ENCODE data around the gene KLF1. TPM values are rescaled to one million over a fixed set of nuclear protein-coding genes. Genes with fewer than 3 reads are reported as not detected.

The KLF1 gene
- polyA plus RNA-seq, 1 of the 3 experiments (the other 2 are of a cell fraction): not detected

DNA sequence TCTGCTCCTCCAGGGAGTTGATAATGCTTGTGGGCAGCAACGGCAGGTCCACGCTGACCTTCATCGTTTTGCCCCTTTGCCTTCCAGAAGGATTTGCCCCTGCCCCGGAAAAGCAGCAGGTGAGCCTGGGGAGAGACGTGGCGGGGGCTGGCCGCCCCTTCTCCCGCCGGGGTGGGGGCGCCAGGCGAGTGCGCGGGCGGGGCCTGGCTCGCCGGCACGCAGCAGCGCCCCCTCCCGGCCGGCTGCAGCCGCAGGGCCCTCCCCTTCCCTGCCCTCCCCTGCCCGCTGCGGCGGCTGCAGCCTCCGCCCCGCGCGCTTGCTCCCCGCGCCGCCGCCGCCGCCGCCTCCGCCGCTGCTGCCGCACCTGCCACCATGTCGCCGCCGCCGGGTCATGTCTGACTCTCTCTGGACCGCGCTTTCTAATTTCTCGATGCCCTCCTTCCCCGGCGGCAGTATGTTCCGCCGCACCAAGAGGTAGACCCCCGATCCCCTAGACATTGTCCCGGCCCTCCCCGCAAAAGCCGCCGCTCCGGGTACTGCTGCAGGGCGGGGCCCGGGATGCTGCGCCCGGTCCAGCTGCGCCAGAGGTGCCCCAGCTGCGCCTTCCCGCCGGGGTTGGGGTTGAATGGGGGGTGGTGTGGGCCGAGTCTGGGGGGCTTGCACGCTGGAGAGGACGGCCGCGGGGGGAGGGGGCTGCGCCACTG, 48.7 kb downstream of the KLF1 start, which contains the start of gene MAST1:
TSS of gene MAST1 (plus strand) at position 334 of the 704 bp plus-strand sequence. CDS start at position 392, 58 bp downstream.
- CTCF ChIA-PET: interaction anchor here (0.6 to 3.1 kb wide), 15 partner anchors 9 to 1691 kb away, joined by 3 to 19 read pairs (median 4); partner anchors contain the start of gene THSD8

GRCh38 chr19:12837225-12837624, 49.8 kb downstream of the KLF1 start:
- Histone ChIP-seq H3K9me2 (no peaks in the 10 kb centered on the region), H3F3A (replicated peaks; ENCODE audit: insufficient read depth) (peaks cover 36% of the 10 kb centered on the region), H3K4me2 (no peak overlapping the region), H3K4me3 (ENCODE audit: low read depth in 2 of 2, low read length in 1 of 2) (no peak overlapping the region), H3K27me3 (ENCODE audit: insufficient read depth) (no peaks in the 10 kb centered on the region), H4K20me1 (ENCODE audit: insufficient read depth) (no peaks in the 10 kb centered on the region), H3K27ac (ENCODE audit: low read depth in 2 of 2, low read length in 1 of 2) (no peak overlapping the region), H3K36me3 (replicated peaks in 1 of 2; ENCODE audit: control insufficient read depth in 1 of 2, insufficient read depth in 2 of 2, low read length in 1 of 2) (no peaks in the 10 kb centered on the region), H3K9ac (no peak overlapping the region), H2AFZ (ENCODE audit: low read depth) (no peak overlapping the region), H3K79me2 (ENCODE audit: insufficient read depth) (no peaks in the 10 kb centered on the region), H3K4me1 (ENCODE audit: control insufficient read depth in 1 of 2, insufficient read depth in 2 of 2, low read depth in 1 of 2, low read length in 1 of 2) (peaks cover 5 to 58% of the 10 kb centered on the region in 2 experiments; a peak in 2 of 4 replicates), H3K9me3 (no peaks in the 10 kb centered on the region)
- ChIA-PET POLR2A (interaction anchor here (1.1 to 1.3 kb wide), 2 partner anchors 8 to 35 kb away, joined by 3 read pairs; partner anchors contain the start of gene THSD8), CTCF (interaction anchor here (0.5 to 3.1 kb wide), 11 partner anchors 11 to 310 kb away, joined by 3 to 18 read pairs (median 4); partner anchors contain the start of gene RNASEH2A)
- DNase-seq: no peak
- TF ChIP-seq USF2 (IDR thresholded peaks at IDR 0.05; ENCODE audit: borderline replicate concordance, low read depth, low read length) (no peak), GATA2 (CRISPR knock-in tag; IDR thresholded peaks at IDR 0.05) (no peak), TEAD4 (IDR thresholded peaks at IDR 0.05; ENCODE audit: borderline replicate concordance, insufficient read depth) (no peak)
- 79% methylated on average over 4 of the region's 4 CpGs for WGBS (ENCODE audit: low lambda C conversion rate)

More for the DNA sequence above, 48.7 kb downstream of the KLF1 start, which contains the start of gene MAST1:
- H3K9me2 ChIP-seq: no peaks in the 10 kb centered on the region
- under 1% methylated on average over 19 of the region's 69 CpGs for WGBS (ENCODE audit: low lambda C conversion rate)
- H3K4me1 ChIP-seq (ENCODE audit: control insufficient read depth in 1 of 2, insufficient read depth in 2 of 2, low read depth in 1 of 2, low read length in 1 of 2): peaks cover under 1 to 47% of the 10 kb centered on the region in 2 experiments; a peak in 2 of 4 replicates
- H3F3A ChIP-seq (replicated peaks; ENCODE audit: insufficient read depth): peaks cover 30% of the 10 kb centered on the region
- H3K79me2 ChIP-seq (ENCODE audit: insufficient read depth): no peaks in the 10 kb centered on the region
- H3K27me3 ChIP-seq (ENCODE audit: insufficient read depth): no peaks in the 10 kb centered on the region
- no peaks in the 10 kb centered on the region for H3K36me3 ChIP-seq (replicated peaks in 1 of 2; ENCODE audit: control insufficient read depth in 1 of 2, insufficient read depth in 2 of 2, low read length in 1 of 2)
- peak within 1 kb of the TSS; percentile 43; the same call in 1 of the 2 replicates for H3K9ac ChIP-seq
- H3K4me3 ChIP-seq (ENCODE audit: low read depth in 2 of 2, low read length in 1 of 2): peak within 1 kb of the TSS; percentile 73 to 81
- peak; percentile 94 for DNase-seq
- peak within 1 kb of the TSS in 1 of 2 experiments; percentile 76; a peak in 2 of 4 replicates for H3K27ac ChIP-seq (ENCODE audit: low read depth in 2 of 2, low read length in 1 of 2)
- H3K4me2 ChIP-seq: peak within 1 kb of the TSS; percentile 87
- no peaks in the 10 kb centered on the region for H3K9me3 ChIP-seq
- H4K20me1 ChIP-seq (ENCODE audit: insufficient read depth): no peaks in the 10 kb centered on the region
- POLR2A ChIA-PET: interaction anchor here (1.3 kb wide), 1 partner anchor 52 kb away, joined by 4 read pairs; the partner anchor contains the start of gene GCDH
- H2AFZ ChIP-seq (ENCODE audit: low read depth): peak within 1 kb of the TSS; percentile 85; the same call in 1 of the 2 replicates
- TF ChIP-seq CTCF (IDR thresholded peaks at IDR 0.05) (peak; percentile 60), MXI1 (IDR thresholded peaks at IDR 0.05; ENCODE audit: low read depth, low read length) (peak; percentile 51; the same call in 1 of the 2 replicates), RAD21 (IDR thresholded peaks at IDR 0.05; ENCODE audit: low read length) (peak; percentile 28; the same call in 1 of the 2 replicates), NRF1 (IDR thresholded peaks at IDR 0.05; ENCODE audit: low read depth, low read length) (peak; percentile 12; the same call in 1 of the 2 replicates), TCF12 (IDR thresholded peaks at IDR 0.05) (no peak), SMC3 (IDR thresholded peaks at IDR 0.05; ENCODE audit: low read depth, low read length) (peak; percentile 11; the same call in 1 of the 2 replicates)
- TF ChIP-seq, protein P1, sequence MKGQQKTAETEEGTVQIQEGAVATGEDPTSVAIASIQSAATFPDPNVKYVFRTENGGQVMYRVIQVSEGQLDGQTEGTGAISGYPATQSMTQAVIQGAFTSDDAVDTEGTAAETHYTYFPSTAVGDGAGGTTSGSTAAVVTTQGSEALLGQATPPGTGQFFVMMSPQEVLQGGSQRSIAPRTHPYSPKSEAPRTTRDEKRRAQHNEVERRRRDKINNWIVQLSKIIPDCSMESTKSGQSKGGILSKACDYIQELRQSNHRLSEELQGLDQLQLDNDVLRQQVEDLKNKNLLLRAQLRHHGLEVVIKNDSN (IDR thresholded peaks at IDR 0.05; ENCODE audit: borderline replicate concordance, low read depth): no peak

Measured in SK-N-SH (cell line).